CD4-positive, CD25-positive, alpha-beta regulatory T cell (primary cell): ENCODE results near the gene STON1. TPM values are rescaled to one million over a fixed set of nuclear protein-coding genes. Genes with fewer than 3 reads are reported as not detected.

Experiments used
- ATAC-seq, 2 donors: fragments of 150-1000 bp; cut with Tn5 transposase; one replicate each; pipeline ENCODE4 v1.10.0; 2021; ENCODE audit warnings: low read depth in 2 of 2, moderate number of reproducible peaks in 2 of 2, moderate library complexity in 1 of 2
- DNase-seq, 3 donors: peaks; one replicate each; pipeline versions ENCODE4 v3.0.0 to v3.0.0-alpha.2; 2012 to 2022; ENCODE audit warnings: mixed read lengths in 1 of 3
- H3K27ac ChIP-seq: one replicate; pipeline ENCODE4 v1.7.0; 2013; ENCODE audit warnings: mild to moderate bottlenecking, low read length; ENCODE audit not compliant: insufficient read depth, poor library complexity, severe bottlenecking
- H3K27me3 ChIP-seq: one replicate; pipeline ENCODE4 v1.7.0; 2013; ENCODE audit warnings: low read length; ENCODE audit not compliant: control insufficient read depth, insufficient read depth
- H3K36me3 ChIP-seq: one replicate; pipeline ENCODE4 v1.7.0; 2013; ENCODE audit warnings: mild to moderate bottlenecking, low read length, moderate library complexity; ENCODE audit not compliant: control insufficient read depth, insufficient read depth
- H3K4me1 ChIP-seq: 2 replicates; pipeline ENCODE4 v1.7.0; 2013; ENCODE audit warnings: mild to moderate bottlenecking, low read length; ENCODE audit not compliant: insufficient read depth, control insufficient read depth, poor library complexity, severe bottlenecking
- H3K4me3 ChIP-seq: one replicate; pipeline ENCODE4 v1.7.0; 2013; ENCODE audit warnings: low read depth, mild to moderate bottlenecking, low read length, moderate library complexity
- H3K9me3 ChIP-seq, 2 experiments: 1 replicate in 1 of 2; 2 replicates in 1 of 2; pipeline ENCODE4 v1.7.0; 2013; ENCODE audit warnings: low read length in 2 of 2, mild to moderate bottlenecking in 1 of 2, moderate library complexity in 1 of 2; ENCODE audit not compliant: control insufficient read depth in 2 of 2
- H3K27ac Mint-ChIP-seq, 3 donors: one replicate each; pipeline ENCODE4 v1.8.0; 2020 to 2022; ENCODE audit warnings: mild to moderate bottlenecking in 3 of 3, mixed read lengths in 3 of 3, moderate library complexity in 2 of 3
- H3K27me3 Mint-ChIP-seq: one replicate; pipeline ENCODE4 v1.8.0; 2022; ENCODE audit warnings: mild to moderate bottlenecking, mixed read lengths
- H3K36me3 Mint-ChIP-seq: one replicate; pipeline ENCODE4 v1.8.0; 2020; ENCODE audit warnings: mixed read lengths
- H3K4me1 Mint-ChIP-seq, 4 donors: one replicate each; pipeline ENCODE4 v1.8.0; 2020 to 2022; ENCODE audit warnings: mixed read lengths in 4 of 4, mild to moderate bottlenecking in 1 of 4
- H3K4me3 Mint-ChIP-seq, 4 donors: one replicate each; pipeline ENCODE4 v1.8.0; 2020 to 2022; ENCODE audit warnings: mild to moderate bottlenecking in 4 of 4, mixed read lengths in 4 of 4, moderate library complexity in 3 of 4
- H3K9me3 Mint-ChIP-seq, 7 donors: one replicate each; pipeline ENCODE4 v1.8.0; 2020 to 2022; ENCODE audit warnings: mixed read lengths in 7 of 7, mild to moderate bottlenecking in 3 of 7, moderate library complexity in 2 of 7
- polyA plus RNA-seq, 4 donors: library from polyadenylated mRNA; unstranded; fragments of 300-500 nt; fragmentation: Illumina TruSeq; gene quantifications; one replicate each; pipeline ENCODE4 v1.2.3, GENCODE V29; 2021
- total RNA-seq: library from RNA; stranded (reverse); gene quantifications from one replicate; pipeline ENCODE4 v1.2.3, GENCODE V29; 2022

Gene STON1
- total and polyA plus RNA-seq, 5 donors from 2014 or later, result 0.07 to 3.4 (median 0.17) TPM

DNA sequence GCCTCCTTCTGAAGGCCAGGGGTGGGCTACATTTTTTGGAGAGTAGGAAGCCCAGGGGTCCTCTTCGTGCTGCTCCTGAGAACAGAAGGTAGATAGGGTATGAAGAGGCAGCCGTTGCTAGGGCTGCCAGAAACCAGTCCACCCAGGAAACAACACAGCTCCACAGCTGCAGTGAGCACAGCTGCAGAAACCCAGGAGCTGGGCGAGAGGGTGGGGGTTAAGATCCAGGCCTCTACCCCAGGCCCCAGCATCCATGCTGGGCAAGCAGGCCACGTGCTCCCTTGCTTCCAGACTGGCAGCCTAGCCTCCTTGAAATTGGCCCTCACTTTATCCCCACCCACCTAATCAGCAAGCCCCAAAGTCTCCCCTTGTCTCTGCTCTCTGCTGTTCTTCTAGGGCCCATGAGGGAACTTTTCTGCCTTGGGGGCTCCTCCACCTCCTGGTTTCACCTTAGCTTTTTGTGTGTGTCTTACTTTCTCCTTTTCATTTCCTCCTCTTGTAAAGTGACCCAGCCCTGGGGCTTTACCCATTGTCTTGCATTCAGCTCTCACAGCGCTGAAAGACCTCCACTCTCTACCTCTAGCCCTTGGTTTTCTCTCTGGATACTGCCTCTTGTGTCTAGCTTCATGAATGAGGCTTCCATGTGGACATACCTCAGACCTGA is 30.7 kb downstream of the STON1 start:
- no peak overlapping the region for H3K4me3 ChIP-seq
- no peaks in the 10 kb centered on the region for H3K27me3 ChIP-seq
- Mint-ChIP-seq H3K27ac (no peak overlapping the region), H3K4me3 (no peak overlapping the region), H3K9me3 (no peaks in the 10 kb centered on the region), H3K36me3 (no peaks in the 10 kb centered on the region), H3K4me1 (peaks cover 0 to 4% (median 0%) of the 10 kb centered on the region in 4 donors), H3K27me3 (no peaks in the 10 kb centered on the region)
- ATAC-seq (no peak), DNase-seq (no peak)
- H3K4me1 ChIP-seq, result no peaks in the 10 kb centered on the region
- H3K27ac ChIP-seq, result no peak overlapping the region
- H3K36me3 ChIP-seq, result no peaks in the 10 kb centered on the region
- H3K9me3 ChIP-seq, result no peaks in the 10 kb centered on the region

GRCh38 chr2:48562281-48562680 is 32.3 kb downstream of the STON1 start:
- Mint-ChIP-seq H3K4me3 (no peak overlapping the region), H3K27me3 (no peaks in the 10 kb centered on the region), H3K4me1 (peaks cover 0 to 4% (median 0%) of the 10 kb centered on the region in 4 donors), H3K27ac (no peak overlapping the region), H3K9me3 (no peaks in the 10 kb centered on the region), H3K36me3 (no peaks in the 10 kb centered on the region)
- DNase-seq (no peak), ATAC-seq (no peak)
- Histone ChIP-seq H3K36me3 (no peaks in the 10 kb centered on the region), H3K27me3 (no peaks in the 10 kb centered on the region), H3K4me3 (no peak overlapping the region), H3K27ac (no peak overlapping the region), H3K4me1 (no peaks in the 10 kb centered on the region), H3K9me3 (no peaks in the 10 kb centered on the region)

DNA sequence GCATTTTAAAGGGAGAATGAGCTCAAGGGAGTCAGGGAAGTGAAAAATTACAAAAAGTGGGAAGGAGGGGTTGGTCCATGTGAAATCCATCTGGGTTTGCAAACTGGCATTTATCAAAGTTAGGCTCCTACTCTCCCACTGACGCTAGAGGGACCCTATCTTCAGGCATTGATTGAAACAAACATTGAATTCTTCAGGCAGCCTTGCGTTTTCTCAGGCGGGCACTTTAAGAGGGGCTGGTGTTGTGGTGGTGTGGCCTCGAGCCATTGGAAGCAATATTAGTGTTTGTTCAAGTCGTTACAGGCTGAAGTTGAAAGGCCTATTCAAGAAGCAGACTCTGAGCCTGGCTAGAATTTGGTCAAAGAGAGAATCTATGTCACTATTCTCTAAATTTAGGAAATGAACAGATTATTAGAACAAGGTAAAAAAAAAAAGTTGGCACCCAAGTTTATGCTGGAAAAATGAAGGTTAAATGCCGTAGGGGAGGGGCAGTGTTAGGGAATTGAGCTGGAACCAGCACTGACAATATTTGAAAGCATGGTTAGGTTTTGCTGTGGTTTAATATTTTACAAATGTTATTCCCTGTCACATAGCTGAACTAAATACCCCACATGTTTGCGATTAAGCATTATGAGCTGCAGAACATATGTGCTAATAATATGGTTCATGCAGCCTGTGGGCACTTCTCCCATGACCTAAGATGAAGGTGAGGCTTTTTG is 36.8 kb downstream of the STON1 start:
- H3K9me3 Mint-ChIP-seq, result peaks cover 0 to 1% (median 0%) of the 10 kb centered on the region in 7 donors
- no peaks in the 10 kb centered on the region for H3K27me3 Mint-ChIP-seq
- no peak for ATAC-seq
- no peaks in the 10 kb centered on the region for H3K36me3 ChIP-seq
- H3K4me3 Mint-ChIP-seq, result no peak overlapping the region
- no peaks in the 10 kb centered on the region for H3K36me3 Mint-ChIP-seq
- peaks cover 0 to 9% (median 2%) of the 10 kb centered on the region in 4 donors for H3K4me1 Mint-ChIP-seq
- DNase-seq, result no peak
- no peaks in the 10 kb centered on the region for H3K27me3 ChIP-seq
- H3K27ac Mint-ChIP-seq, result no peak overlapping the region
- no peaks in the 10 kb centered on the region for H3K4me1 ChIP-seq
- H3K27ac ChIP-seq, result no peak overlapping the region
- H3K4me3 ChIP-seq, result no peak overlapping the region
- H3K9me3 ChIP-seq, result no peaks in the 10 kb centered on the region

GRCh38 chr2:48567671-48568070 is 37.7 kb downstream of the STON1 start:
- no peaks in the 10 kb centered on the region for H3K36me3 Mint-ChIP-seq
- Histone ChIP-seq H3K27ac (no peak overlapping the region), H3K9me3 (no peaks in the 10 kb centered on the region), H3K4me3 (no peak overlapping the region), H3K4me1 (no peaks in the 10 kb centered on the region), H3K27me3 (no peaks in the 10 kb centered on the region), H3K36me3 (no peaks in the 10 kb centered on the region)
- DNase-seq (no peak), ATAC-seq (no peak)
- H3K27me3 Mint-ChIP-seq, result no peaks in the 10 kb centered on the region
- no peak overlapping the region for H3K4me3 Mint-ChIP-seq
- peaks cover 0 to 1% (median 0%) of the 10 kb centered on the region in 7 donors for H3K9me3 Mint-ChIP-seq
- H3K4me1 Mint-ChIP-seq, result peaks cover 0 to 9% (median 2%) of the 10 kb centered on the region in 4 donors
- no peak overlapping the region for H3K27ac Mint-ChIP-seq

- Histone ChIP-seq H3K4me3 (no peak overlapping the region), H3K27me3 (no peaks in the 10 kb centered on the region), H3K4me1 (no peaks in the 10 kb centered on the region), H3K36me3 (no peaks in the 10 kb centered on the region), H3K27ac (no peak overlapping the region), H3K9me3 (no peaks in the 10 kb centered on the region)
- no peak overlapping the region for H3K4me3 Mint-ChIP-seq
- H3K27ac Mint-ChIP-seq, result no peak overlapping the region
- peaks cover 0 to 11% (median 3%) of the 10 kb centered on the region in 4 donors for H3K4me1 Mint-ChIP-seq
- peak in 1 of 3 donors; percentile 71 for DNase-seq
- H3K27me3 Mint-ChIP-seq, result no peaks in the 10 kb centered on the region
- no peaks in the 10 kb centered on the region for H3K36me3 Mint-ChIP-seq
- no peak for ATAC-seq
- H3K9me3 Mint-ChIP-seq, result peaks cover 0 to 1% (median 0%) of the 10 kb centered on the region in 7 donors
Observed at GRCh38 chr2:48568547-48568946, 38.6 kb downstream of the STON1 start.

DNA sequence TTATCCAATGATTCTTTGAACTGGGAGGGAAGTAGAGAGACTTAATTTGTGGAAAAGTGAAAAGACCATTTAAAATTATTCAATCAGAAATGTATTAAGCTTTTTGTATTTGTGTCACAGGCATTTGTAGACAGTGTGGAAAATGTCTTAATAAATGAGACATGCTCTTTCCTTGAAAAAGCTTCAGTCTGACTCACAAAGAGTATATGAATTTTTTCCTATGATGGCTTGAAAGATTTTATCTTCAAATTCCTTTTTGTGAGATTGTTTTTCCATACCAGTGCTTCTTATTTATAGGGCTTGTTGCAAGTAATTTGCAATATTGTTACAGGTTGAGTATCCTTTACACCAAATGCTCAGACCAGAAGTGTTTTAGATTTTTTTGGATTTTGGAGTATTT is 39.5 kb downstream of the STON1 start:
- Histone ChIP-seq H3K9me3 (no peaks in the 10 kb centered on the region), H3K36me3 (no peaks in the 10 kb centered on the region), H3K27me3 (no peaks in the 10 kb centered on the region), H3K4me3 (no peak overlapping the region), H3K27ac (no peak overlapping the region), H3K4me1 (no peaks in the 10 kb centered on the region)
- H3K4me3 Mint-ChIP-seq, result no peak overlapping the region
- no peaks in the 10 kb centered on the region for H3K27me3 Mint-ChIP-seq
- H3K36me3 Mint-ChIP-seq, result no peaks in the 10 kb centered on the region
- ATAC-seq (no peak), DNase-seq (no peak)
- H3K4me1 Mint-ChIP-seq, result peaks cover under 1 to 14% (median 8%) of the 10 kb centered on the region in 4 donors
- no peak overlapping the region for H3K27ac Mint-ChIP-seq
- H3K9me3 Mint-ChIP-seq, result peaks cover 0 to 1% (median 0%) of the 10 kb centered on the region in 7 donors

- H3K4me3 Mint-ChIP-seq, result peak overlapping the region in 1 of 4 donors; percentile 3
- H3K4me1 Mint-ChIP-seq, result peaks cover 8 to 22% (median 16%) of the 10 kb centered on the region in 4 donors
- H3K27ac Mint-ChIP-seq, result no peak overlapping the region
- peaks cover 0 to 1% (median 0%) of the 10 kb centered on the region in 7 donors for H3K9me3 Mint-ChIP-seq
- Histone ChIP-seq H3K27ac (no peak overlapping the region), H3K27me3 (no peaks in the 10 kb centered on the region), H3K4me1 (no peaks in the 10 kb centered on the region), H3K9me3 (no peaks in the 10 kb centered on the region), H3K36me3 (no peaks in the 10 kb centered on the region), H3K4me3 (no peak overlapping the region)
- no peak for DNase-seq
- no peaks in the 10 kb centered on the region for H3K27me3 Mint-ChIP-seq
- H3K36me3 Mint-ChIP-seq, result no peaks in the 10 kb centered on the region
- ATAC-seq, result no peak
Observed at GRCh38 chr2:48572816-48573215, 42.9 kb downstream of the STON1 start.
